GM12878 (cell line): ENCODE data around the gene KCNC2. TPM values are rescaled to one million over a fixed set of nuclear protein-coding genes. Genes with fewer than 3 reads are reported as not detected.

ENCODE experiments used
- ATAC-seq: fragments of 200-7000 bp; cut with Tn5 transposase; 3 replicates; pipeline ENCODE4 v1.9.1; 2020; ENCODE audit warnings: mild to moderate bottlenecking, moderate library complexity
- BruUV-seq: library from RNA; stranded (reverse); fragments of 400-500 nt; replicated peaks from 2 replicates; lab custom pipeline; 2021; lab: Mats Ljungman, UMichigan
- CTCF ChIA-PET: fragments of 300-600 bp; sonication (Branson Sonifier 250); formaldehyde crosslinking; extraction: SDS; loops from one replicate; lab custom pipeline; 2021; ENCODE audit warnings: inconsistent platforms; lab: Yijun Ruan, JAX
- POLR2A ChIA-PET: fragments of 350-600 bp; formaldehyde crosslinking; extraction: SDS; loops from one replicate; lab custom pipeline; 2021; ENCODE audit warnings: inconsistent platforms; lab: Charles Lee
- RAD21 ChIA-PET: fragments of 300-600 bp; sonication (Branson Sonifier 250); formaldehyde crosslinking; loops from one replicate; lab custom pipeline; 2023; ENCODE audit warnings: antibody characterized with exemption; ENCODE audit not compliant: unreplicated experiment; lab: Charles Lee
- SMC1A ChIA-PET: fragments of 300-600 bp; sonication (Branson Sonifier 250); formaldehyde crosslinking; loops from one replicate; lab custom pipeline; 2023; ENCODE audit not compliant: unreplicated experiment, uncharacterized antibody; lab: Charles Lee
- DNase-seq: peaks from one replicate; pipeline ENCODE4 v3.0.0-alpha.2; 2011; ENCODE audit warnings: low read depth, low spot score
- FAIRE-seq: peaks from 3 replicates; lab custom pipeline; 2011; peaks lifted over from hg19 to GRCh38; lab: Jason Lieb, UNC
- H2AFZ ChIP-seq: 2 replicates; pipeline ENCODE4 v1.6.0; 2011; ENCODE audit warnings: low read depth, low read length, control low read depth; ENCODE audit not compliant: control insufficient read depth
- H3K27ac ChIP-seq: 2 replicates; pipeline ENCODE4 v1.5.1; 2011; ENCODE audit warnings: control low read depth; ENCODE audit not compliant: control insufficient read depth, insufficient read depth
- H3K27me3 ChIP-seq, 2 experiments: replicated peaks in 1 of 2; 2 replicates each; pipeline versions ENCODE4 v1.6.0 to v1.6.1; 2011; ENCODE audit warnings: low read length in 1 of 2; ENCODE audit not compliant: control insufficient read depth in 2 of 2, insufficient read depth in 2 of 2
- H3K36me3 ChIP-seq, 2 experiments: 2 replicates each; pipeline ENCODE4 v1.5.1; 2011; ENCODE audit warnings: low read length in 1 of 2; ENCODE audit not compliant: control insufficient read depth in 2 of 2, insufficient read depth in 2 of 2
- H3K4me1 ChIP-seq: 2 replicates; pipeline ENCODE4 v1.6.1; 2011; ENCODE audit warnings: mild to moderate bottlenecking, low read length, moderate library complexity, mixed read lengths; ENCODE audit not compliant: control insufficient read depth, insufficient read depth
- H3K4me2 ChIP-seq: 2 replicates; pipeline ENCODE4 v1.6.0; 2011; ENCODE audit warnings: control low read depth; ENCODE audit not compliant: control insufficient read depth, insufficient read depth
- H3K4me3 ChIP-seq: fragments of 200-600 bp; sonication (generic); 2 replicates; pipeline ENCODE4 v1.5.1; 2016
- H3K79me2 ChIP-seq: 2 replicates; pipeline ENCODE4 v1.6.0; 2011; ENCODE audit warnings: low read length; ENCODE audit not compliant: control insufficient read depth, insufficient read depth
- H3K9ac ChIP-seq: 2 replicates; pipeline ENCODE4 v1.8.0; 2011; ENCODE audit warnings: low read length, control low read depth, mixed read lengths; ENCODE audit not compliant: control insufficient read depth, insufficient read depth
- H3K9me3 ChIP-seq: replicated peaks from 3 replicates; pipeline ENCODE4 v1.5.1; 2011; ENCODE audit warnings: mild to moderate bottlenecking, low read length; ENCODE audit not compliant: control insufficient read depth, insufficient read depth
- H4K20me1 ChIP-seq: 2 replicates; pipeline ENCODE4 v1.6.0; 2011; ENCODE audit not compliant: control insufficient read depth, insufficient read depth
- ASH2L ChIP-seq: fragments of 300-600, 200-600 bp; sonication (generic); IDR thresholded peaks from 2 replicates; pipeline ENCODE4 v1.6.1; 2017; ENCODE audit warnings: low read depth, mild to moderate bottlenecking, borderline replicate concordance
- BACH1 ChIP-seq: fragments of 450-650 bp; IDR thresholded peaks from 2 replicates; pipeline ENCODE4 v1.6.1; 2017; ENCODE audit warnings: mild to moderate bottlenecking, borderline replicate concordance
- GABPA ChIP-seq: IDR thresholded peaks from 2 replicates; pipeline ENCODE4 v1.6.1; 2014; ENCODE audit warnings: antibody characterized with exemption, low read depth, mild to moderate bottlenecking, inconsistent platforms
- RFX5 ChIP-seq: IDR thresholded peaks from 2 replicates; pipeline ENCODE4 v1.6.1; 2011; ENCODE audit warnings: low read depth, low read length, improper control_type of control experiment
- SMC3 ChIP-seq: IDR thresholded peaks from 2 replicates; pipeline ENCODE4 v1.6.1; 2011; ENCODE audit warnings: low read length, improper control_type of control experiment, borderline replicate concordance
- SREBF1 ChIP-seq: IDR thresholded peaks from 2 replicates; pipeline ENCODE4 v1.6.1; 2012; ENCODE audit warnings: mild to moderate bottlenecking, low read length
- SREBF2 ChIP-seq: IDR thresholded peaks from 2 replicates; pipeline ENCODE4 v1.6.1; 2012; ENCODE audit warnings: mild to moderate bottlenecking, low read length
- TCF7 ChIP-seq: IDR thresholded peaks from 2 replicates; pipeline ENCODE4 v1.6.1; 2014; ENCODE audit warnings: antibody characterized with exemption, borderline replicate concordance
- WGBS: methylation state at CpG from one replicate; pipeline ENCODE4 v1.1.6; 2016; ENCODE audit warnings: low lambda C conversion rate; ENCODE audit not compliant: insufficient replicate concordance, insufficient coverage; ENCODE audit errors: missing lambda C conversion rate; 5-methylcytosine and 5-hydroxymethylcytosine counted together
- in situ Hi-C: fragments of 300-500 bp; cut with MboI; formaldehyde crosslinking; loops from 9 replicates; pipeline ENCODE4 v1.14.3; 2018; ENCODE audit warnings: mixed read lengths
- intact Hi-C: fragments of 100-400 bp; cut with micrococcal nuclease; formaldehyde crosslinking; loops from one replicate; pipeline ENCODE4 v1.14.2; 2022; ENCODE audit not compliant: unreplicated experiment
- polyA plus RNA-seq, 11 experiments: library from polyadenylated mRNA; depleted of rRNA in 4 of 11; unstranded in 6 of 11; stranded (reverse) in 5 of 11; fragments of >200 nt; fragmentation: Nextera tagmentation in 4 of 11; fragmentation: Illumina TruSeq in 1 of 11; extraction: Ambion mirVana in 4 of 11; extraction: Trizol in 1 of 11; gene quantifications; 1 replicate in 1 of 11; 2 replicates in 10 of 11; pipeline versions ENCODE4 v1.2.1 to v1.2.3, GENCODE V29; 2011 to 2016; ENCODE audit warnings: inconsistent platforms in 2 of 11, missing spikeins in 2 of 11, low read depth in 1 of 11
- total RNA-seq, 4 experiments: library from RNA; depleted of rRNA in 3 of 4; stranded (reverse); fragments of >200 nt in 3 of 4; fragmentation: Illumina TruSeq in 1 of 4; extraction: Trizol in 1 of 4; gene quantifications; 2 replicates each; pipeline versions ENCODE4 v1.2.1 to v1.2.3, GENCODE V29; 2013 to 2021
- TF ChIP-seq, protein P1 (sequence below): fragments of 450-650 bp; formaldehyde crosslinking; IDR thresholded peaks from 2 replicates; pipeline ENCODE4 v1.5.0; 2022; ENCODE audit warnings: mild to moderate bottlenecking, missing genetic modification characterization

KCNC2 gene
- total and polyA plus RNA-seq, 10 of the 15 experiments (the other 5 are each of a cell fraction or from before 2014, with no cell fraction given) = 0.03 to 2.3 (median 0.08) TPM; not detected in 7

DNA sequence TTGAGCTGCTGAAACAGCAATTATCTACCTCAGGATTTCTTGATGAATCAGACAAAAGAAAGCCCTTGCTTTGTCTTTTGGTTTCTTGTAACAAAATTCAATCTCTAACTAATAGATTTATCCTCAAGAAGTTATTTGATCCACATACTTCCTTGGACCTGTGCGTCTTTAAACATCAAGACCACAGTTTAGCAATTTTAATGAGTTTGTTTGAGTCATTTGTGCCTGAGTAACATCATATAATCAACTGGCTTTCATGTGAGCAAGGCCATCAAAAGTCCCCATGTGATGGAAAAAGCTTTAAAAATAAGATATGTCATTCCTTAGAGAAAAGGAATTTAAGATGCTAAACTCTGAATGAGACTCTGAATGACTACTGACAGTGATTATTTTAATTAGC is 52.3 kb downstream of the KCNC2 start:
- CTCF ChIA-PET = no interaction called here
- Histone ChIP-seq H3K9me3 (no peaks in the 10 kb centered on the region), H3K36me3 (no peaks in the 10 kb centered on the region), H2AFZ (no peak overlapping the region), H3K79me2 (no peaks in the 10 kb centered on the region), H3K27ac (no peak overlapping the region), H3K4me1 (no peaks in the 10 kb centered on the region), H3K4me3 (no peak overlapping the region), H3K9ac (no peak overlapping the region), H3K4me2 (no peak overlapping the region), H3K27me3 (no peaks in the 10 kb centered on the region), H4K20me1 (no peaks in the 10 kb centered on the region)
- BruUV-seq = no TSS peak
- SMC1A ChIA-PET = interaction anchor here (1.3 kb wide), 1 partner anchor 15 kb away, joined by 3 read pairs; no protein-coding TSS in a partner anchor
- DNase-seq (no peak), ATAC-seq (no peak), FAIRE-seq (no peak)
- in situ Hi-C loops (no loop called here), intact Hi-C loops (no loop called here)
- TF ChIP-seq SMC3 = no peak
- TF ChIP-seq TCF7 = no peak
- TF ChIP-seq SREBF1 = no peak
- TF ChIP-seq GABPA = no peak
- TF ChIP-seq, protein P1, sequence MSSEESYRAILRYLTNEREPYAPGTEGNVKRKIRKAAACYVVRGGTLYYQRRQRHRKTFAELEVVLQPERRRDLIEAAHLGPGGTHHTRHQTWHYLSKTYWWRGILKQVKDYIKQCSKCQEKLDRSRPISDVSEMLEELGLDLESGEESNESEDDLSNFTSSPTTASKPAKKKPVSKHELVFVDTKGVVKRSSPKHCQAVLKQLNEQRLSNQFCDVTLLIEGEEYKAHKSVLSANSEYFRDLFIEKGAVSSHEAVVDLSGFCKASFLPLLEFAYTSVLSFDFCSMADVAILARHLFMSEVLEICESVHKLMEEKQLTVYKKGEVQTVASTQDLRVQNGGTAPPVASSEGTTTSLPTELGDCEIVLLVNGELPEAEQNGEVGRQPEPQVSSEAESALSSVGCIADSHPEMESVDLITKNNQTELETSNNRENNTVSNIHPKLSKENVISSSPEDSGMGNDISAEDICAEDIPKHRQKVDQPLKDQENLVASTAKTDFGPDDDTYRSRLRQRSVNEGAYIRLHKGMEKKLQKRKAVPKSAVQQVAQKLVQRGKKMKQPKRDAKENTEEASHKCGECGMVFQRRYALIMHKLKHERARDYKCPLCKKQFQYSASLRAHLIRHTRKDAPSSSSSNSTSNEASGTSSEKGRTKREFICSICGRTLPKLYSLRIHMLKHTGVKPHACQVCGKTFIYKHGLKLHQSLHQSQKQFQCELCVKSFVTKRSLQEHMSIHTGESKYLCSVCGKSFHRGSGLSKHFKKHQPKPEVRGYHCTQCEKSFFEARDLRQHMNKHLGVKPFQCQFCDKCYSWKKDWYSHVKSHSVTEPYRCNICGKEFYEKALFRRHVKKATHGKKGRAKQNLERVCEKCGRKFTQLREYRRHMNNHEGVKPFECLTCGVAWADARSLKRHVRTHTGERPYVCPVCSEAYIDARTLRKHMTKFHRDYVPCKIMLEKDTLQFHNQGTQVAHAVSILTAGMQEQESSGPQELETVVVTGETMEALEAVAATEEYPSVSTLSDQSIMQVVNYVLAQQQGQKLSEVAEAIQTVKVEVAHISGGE (CRISPR knock-in tag) = no peak
- TF ChIP-seq BACH1 = no peak
- no peak for TF ChIP-seq RFX5
- no peak for TF ChIP-seq ASH2L
- no peak for TF ChIP-seq SREBF2
- POLR2A ChIA-PET = no interaction called here
- WGBS = 12% methylated on average over 1 of the region's 1 CpG
- RAD21 ChIA-PET = interaction anchor here (1.4 kb wide), 1 partner anchor 25 kb away, joined by 5 read pairs; no protein-coding TSS in a partner anchor
